ENCODE data around the gene PKMYT1. TPM values are rescaled to one million over a fixed set of nuclear protein-coding genes. Genes with fewer than 3 reads are reported as not detected.

The PKMYT1 gene
- polyA plus RNA-seq, 3 donors: 15.0 to 23.1 (median 22.8) TPM

- DNase-seq: peak; percentile 96
Observed at GRCh38 chr16:3003582-3004270, 23.5 kb upstream of the PKMYT1 start.

DNA sequence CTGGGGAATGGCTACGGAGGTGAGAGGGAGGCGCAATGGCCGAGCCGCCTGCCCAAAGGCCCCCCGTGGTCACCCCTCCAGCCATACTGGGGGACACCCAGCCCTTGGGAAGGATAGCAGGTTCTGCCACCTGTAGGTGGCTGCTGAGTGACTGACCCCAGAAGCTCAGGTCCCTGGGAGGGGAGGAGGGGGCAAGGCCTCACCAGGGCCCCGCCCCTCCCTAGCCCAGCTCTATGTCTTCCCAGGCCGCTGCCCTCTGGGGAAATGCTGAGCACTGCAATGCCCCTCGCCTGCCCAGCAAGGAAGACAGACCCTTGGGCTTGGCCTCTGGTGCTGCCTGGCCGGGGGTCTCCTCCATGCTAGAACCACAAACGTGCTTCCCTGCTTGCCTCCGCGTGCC lies 21.1 kb upstream of the PKMYT1 start:
- no peak for DNase-seq

- DNase-seq: no peak
Observed at GRCh38 chr16:3000540-3000939, 20.3 kb upstream of the PKMYT1 start.

DNA sequence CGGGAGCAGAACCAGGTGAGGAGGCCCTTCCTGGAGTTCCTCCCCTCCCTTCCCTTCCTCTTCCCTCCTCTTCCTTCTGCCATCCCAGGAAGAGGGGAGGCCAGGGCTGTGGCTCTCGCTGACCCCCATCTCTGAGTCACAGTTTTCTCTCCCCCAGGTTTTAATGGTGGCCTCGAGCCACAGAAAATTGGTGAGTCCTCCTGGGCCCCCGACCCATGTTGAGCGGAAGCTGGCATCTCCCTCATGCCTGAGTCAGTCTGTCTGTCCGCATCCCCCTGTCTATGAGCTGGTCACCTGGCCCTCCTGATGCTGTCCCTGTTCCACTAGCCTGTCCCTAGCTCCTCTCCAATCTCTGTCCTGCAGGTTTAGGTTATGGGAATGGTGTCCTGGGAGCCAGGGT lies 19.7 kb upstream of the PKMYT1 start:
- DNase-seq: no peak

GRCh38 chr16:2996298-2996697 lies 16.1 kb upstream of the PKMYT1 start:
- no peak for DNase-seq

- DNase-seq: no peak
Observed at GRCh38 chr16:2992383-2993081, 12.3 kb upstream of the PKMYT1 start.

GRCh38 chr16:2991566-2992261 lies 11.5 kb upstream of the PKMYT1 start:
- no peak for DNase-seq

- DNase-seq: no peak
Observed at GRCh38 chr16:2990891-2991290, 10.6 kb upstream of the PKMYT1 start.

GRCh38 chr16:2988590-2989099 lies 8.4 kb upstream of the PKMYT1 start:
- DNase-seq: no peak

- no peak for DNase-seq
Observed at GRCh38 chr16:2987833-2988232, 7.6 kb upstream of the PKMYT1 start.

DNA sequence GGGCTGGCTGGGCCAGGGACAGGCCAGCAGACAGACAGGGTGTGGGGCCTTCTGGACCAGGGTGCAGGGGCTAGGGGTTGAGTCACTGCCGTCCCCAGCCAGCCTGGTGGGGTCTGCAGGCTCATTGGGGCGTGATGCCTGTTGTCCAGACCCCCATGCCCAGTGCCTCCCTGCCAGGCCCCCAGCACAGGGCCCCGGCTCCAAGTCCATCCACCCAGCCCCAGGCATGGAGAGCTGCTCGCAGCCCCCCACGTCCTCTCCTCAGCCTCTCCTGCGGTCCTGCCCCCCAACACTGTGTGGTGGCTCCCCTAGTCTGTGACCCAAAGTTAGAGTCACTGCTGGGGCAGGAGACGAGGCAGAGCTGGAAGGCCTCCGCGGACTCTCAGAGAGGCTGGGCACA lies 7.0 kb upstream of the PKMYT1 start:
- no peak for DNase-seq

GRCh38 chr16:2986623-2987188 lies 6.5 kb upstream of the PKMYT1 start:
- DNase-seq: no peak

GRCh38 chr16:2985893-2986355 lies 5.7 kb upstream of the PKMYT1 start:
- DNase-seq: no peak

DNA sequence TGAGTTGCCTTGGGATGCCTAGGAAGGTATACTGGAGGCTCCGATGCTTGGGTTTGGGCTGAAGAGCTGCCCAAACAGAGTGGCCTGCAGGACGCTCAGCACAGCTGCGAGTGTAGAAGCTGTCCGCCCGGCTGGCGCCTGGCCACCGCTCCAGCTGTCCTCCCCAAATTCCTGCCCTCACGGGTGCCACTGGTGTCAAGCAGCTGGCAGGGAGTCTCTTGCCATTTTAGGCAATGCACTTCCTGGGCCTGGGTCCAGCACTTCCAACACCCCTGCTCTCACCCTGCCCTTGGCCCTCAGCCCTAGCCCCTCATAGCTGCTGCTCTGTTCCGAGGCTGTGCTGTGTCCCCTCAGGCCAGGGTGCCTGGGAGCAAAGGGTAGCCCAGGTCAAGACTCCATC lies 5.2 kb upstream of the PKMYT1 start:
- no peak for DNase-seq

DNA sequence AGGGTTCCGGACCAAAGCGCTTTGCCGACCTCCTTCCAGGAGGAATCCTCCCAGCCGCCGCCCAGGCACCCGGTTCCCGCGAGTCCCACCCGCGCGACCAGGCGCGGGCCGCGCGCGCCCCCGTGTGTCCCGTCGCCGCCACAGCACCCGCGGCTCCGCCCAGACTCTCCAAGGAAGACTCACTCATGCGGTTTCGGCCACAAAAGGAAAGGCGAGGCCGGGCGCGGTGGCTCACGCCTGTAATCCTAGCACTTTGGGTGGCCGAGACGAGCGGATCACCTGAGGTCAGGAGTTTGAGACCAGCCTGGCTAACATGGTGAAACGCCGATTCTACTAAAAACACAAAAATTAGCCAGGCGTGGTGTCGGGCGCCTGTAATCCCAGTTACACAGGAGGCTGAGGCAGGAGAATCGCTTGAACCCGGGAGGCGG lies 3.5 kb upstream of the PKMYT1 start:
- peak; percentile 75 for DNase-seq

DNA sequence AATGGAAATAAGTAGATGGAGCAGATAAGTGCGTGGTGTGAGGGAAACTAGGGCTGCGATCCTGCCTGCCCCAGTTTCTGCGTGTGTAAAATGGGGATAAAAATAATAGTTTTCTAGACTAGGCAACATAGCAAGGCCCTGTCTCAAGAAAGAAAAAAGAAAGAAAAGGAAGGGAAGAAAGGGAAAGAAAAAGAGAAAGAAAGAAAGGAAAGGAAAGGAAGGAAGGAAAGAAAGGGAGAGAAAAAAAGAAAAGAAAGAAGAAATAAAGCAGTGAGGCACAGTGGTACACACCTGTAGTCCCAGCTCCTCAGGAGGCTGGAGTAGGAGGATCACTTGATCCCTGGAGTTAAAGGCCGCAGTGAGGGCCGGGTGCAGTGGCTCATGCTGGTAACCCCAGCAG lies 2.2 kb upstream of the PKMYT1 start:
- DNase-seq: no peak

DNA sequence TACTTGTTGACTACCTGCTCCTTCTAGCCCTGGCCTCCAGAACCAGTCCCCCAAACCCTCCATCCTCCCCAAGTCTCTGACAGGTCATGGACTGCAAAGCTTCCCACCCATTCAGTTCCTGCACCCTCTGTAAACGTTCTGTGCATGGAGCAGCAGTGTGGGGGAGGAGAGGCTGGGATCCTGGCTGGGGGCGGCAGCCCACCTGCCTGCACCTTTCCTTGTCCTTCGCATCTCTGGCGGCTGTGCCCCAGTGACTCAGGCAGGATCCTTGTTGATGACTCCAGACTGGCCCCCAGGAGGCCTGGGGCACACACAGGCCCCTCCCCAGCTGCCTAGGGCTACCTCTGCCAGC lies 1.6 kb upstream of the PKMYT1 start:
- no peak for DNase-seq

DNA sequence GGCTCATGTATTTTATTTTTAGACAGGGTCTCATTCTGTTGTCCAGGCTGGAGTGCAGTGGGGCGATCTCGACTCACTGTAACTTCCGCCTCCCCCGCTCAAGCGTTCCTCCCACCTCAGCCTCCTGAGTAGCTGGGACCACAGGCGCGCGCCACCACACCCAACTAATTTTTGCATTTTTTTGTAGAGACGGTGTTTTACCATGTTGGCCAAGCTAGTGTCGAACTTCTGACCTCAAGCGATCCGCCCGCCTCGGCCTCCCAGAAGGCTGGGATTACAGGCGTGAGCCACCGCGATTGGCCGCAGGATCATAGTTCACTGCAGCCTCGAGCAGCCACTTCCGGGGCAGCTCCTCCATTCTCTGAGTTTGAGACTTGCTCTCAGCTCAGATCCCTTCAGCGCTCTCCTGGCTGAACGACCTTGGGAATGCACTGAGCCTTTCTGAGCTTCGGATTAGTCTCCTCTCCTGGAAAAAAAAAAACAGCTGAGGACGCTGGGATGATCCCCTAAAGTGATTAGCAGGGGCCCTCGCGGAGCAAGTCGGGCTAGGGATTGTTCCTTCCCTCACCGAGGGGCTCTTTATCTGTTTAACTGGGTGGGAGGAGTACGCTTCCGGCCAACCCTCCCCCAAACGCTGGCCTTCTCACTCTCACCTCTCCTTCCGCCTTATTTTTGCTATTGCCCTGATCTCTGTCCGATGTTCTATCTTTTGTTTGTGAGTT lies 1.1 kb upstream of the PKMYT1 start:
- no peak for DNase-seq

GRCh38 chr16:2979669-2980226 lies 498 bp downstream of the PKMYT1 start:
- DNase-seq: no peak

DNA sequence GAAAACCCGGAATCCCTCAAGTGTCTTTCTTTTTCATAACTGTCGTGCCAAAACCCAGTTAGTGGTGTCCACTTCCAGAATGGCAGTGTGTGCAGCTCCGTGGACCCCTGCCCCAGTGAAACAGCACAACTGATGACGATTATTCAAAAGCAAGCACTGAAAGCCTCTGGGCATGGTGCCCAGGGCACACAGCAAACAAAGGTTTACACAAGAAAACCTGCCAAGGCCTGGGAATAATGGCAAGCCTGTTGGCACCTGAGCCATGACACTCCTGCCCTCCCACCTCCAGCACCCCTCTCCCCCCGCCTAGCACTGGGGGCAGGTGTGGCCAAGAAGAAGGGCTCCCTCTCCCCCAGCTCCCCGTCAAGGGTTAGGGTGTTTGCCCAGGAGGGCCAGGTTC lies 2.8 kb downstream of the PKMYT1 start:
- DNase-seq: no peak

GRCh38 chr16:2976673-2977072 lies 3.6 kb downstream of the PKMYT1 start:
- DNase-seq: no peak

DNA sequence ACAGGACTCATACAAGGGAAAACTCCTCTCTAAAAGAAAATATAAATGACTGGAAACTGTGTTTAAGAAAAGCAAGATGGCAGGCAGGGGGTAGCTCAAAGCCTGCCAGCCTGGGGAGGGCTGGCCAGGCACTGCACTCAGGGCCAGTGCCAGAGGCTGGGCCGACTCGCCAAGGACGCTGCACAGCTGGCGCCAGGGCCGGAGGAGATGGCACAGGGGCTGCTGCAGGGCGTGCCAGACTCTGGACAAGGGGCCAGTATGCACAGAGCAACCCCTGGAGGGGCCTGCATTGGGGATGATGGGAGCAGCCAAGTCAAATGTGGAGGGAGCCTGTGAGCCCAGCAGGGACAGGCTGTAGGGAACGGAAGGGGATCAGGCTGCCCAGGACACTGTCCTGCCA lies 4.0 kb downstream of the PKMYT1 start:
- no peak for DNase-seq

All from renal pelvis (tissue), 4 donors.